ENCODE measurements around the gene USP46. TPM values are rescaled to one million over a fixed set of nuclear protein-coding genes. Genes with fewer than 3 reads are reported as not detected.

USP46 gene
- total RNA-seq, 3 donors from 2014 or later (not counting 1 experiment from before 2014, with no cell fraction given) = 7.8 to 11.7 (median 10.3) TPM

- Mint-ChIP-seq H3K27me3 (ENCODE audit: low read depth in 2 of 2) (no peaks in the 10 kb centered on the region), H3K4me3 (no peak overlapping the region), H3K9me3 (no peaks in the 10 kb centered on the region), H3K36me3 (no peaks in the 10 kb centered on the region), H3K27ac (no peak overlapping the region), H3K4me1 (peaks cover 0 to 5% of the 10 kb centered on the region in 2 donors)
- H3K27ac ChIP-seq (ENCODE audit: low read length) = no peak overlapping the region
- no peaks in the 10 kb centered on the region for H3K9me3 ChIP-seq (ENCODE audit: control insufficient read depth, insufficient read depth, low read length)
- no peaks in the 10 kb centered on the region for H3K27me3 ChIP-seq (ENCODE audit: control insufficient read depth, insufficient read depth, low read length)
- DNase-seq (no peak), ATAC-seq (no peak)
- H3K4me3 ChIP-seq (ENCODE audit: low read length) = no peak overlapping the region
- H3K4me1 ChIP-seq (ENCODE audit: control insufficient read depth, insufficient read depth, low read length) = no peaks in the 10 kb centered on the region
- TF ChIP-seq, protein P1, sequence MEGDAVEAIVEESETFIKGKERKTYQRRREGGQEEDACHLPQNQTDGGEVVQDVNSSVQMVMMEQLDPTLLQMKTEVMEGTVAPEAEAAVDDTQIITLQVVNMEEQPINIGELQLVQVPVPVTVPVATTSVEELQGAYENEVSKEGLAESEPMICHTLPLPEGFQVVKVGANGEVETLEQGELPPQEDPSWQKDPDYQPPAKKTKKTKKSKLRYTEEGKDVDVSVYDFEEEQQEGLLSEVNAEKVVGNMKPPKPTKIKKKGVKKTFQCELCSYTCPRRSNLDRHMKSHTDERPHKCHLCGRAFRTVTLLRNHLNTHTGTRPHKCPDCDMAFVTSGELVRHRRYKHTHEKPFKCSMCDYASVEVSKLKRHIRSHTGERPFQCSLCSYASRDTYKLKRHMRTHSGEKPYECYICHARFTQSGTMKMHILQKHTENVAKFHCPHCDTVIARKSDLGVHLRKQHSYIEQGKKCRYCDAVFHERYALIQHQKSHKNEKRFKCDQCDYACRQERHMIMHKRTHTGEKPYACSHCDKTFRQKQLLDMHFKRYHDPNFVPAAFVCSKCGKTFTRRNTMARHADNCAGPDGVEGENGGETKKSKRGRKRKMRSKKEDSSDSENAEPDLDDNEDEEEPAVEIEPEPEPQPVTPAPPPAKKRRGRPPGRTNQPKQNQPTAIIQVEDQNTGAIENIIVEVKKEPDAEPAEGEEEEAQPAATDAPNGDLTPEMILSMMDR (IDR thresholded peaks at IDR 0.05) = no peak
- 95% methylated on average over 7 of the region's 7 CpGs for WGBS (ENCODE audit: insufficient coverage)
- intact Hi-C loops (cut with micrococcal nuclease) = no loop called here
- H3K36me3 ChIP-seq (ENCODE audit: control insufficient read depth, insufficient read depth, low read length) = peaks cover 4% of the 10 kb centered on the region
These were observed 31.2 kb downstream of the USP46 start for GRCh38 chr4:52627876-52628275.

GRCh38 chr4:52625216-52625615 lies 33.9 kb downstream of the USP46 start:
- Histone ChIP-seq H3K4me1 (ENCODE audit: control insufficient read depth, insufficient read depth, low read length) (no peaks in the 10 kb centered on the region), H3K36me3 (ENCODE audit: control insufficient read depth, insufficient read depth, low read length) (peaks cover 4% of the 10 kb centered on the region), H3K27ac (ENCODE audit: low read length) (no peak overlapping the region), H3K27me3 (ENCODE audit: control insufficient read depth, insufficient read depth, low read length) (no peaks in the 10 kb centered on the region), H3K9me3 (ENCODE audit: control insufficient read depth, insufficient read depth, low read length) (no peaks in the 10 kb centered on the region), H3K4me3 (ENCODE audit: low read length) (no peak overlapping the region)
- ATAC-seq (no peak), DNase-seq (no peak)
- Mint-ChIP-seq H3K4me1 (peaks cover 0 to 4% of the 10 kb centered on the region in 2 donors), H3K4me3 (no peak overlapping the region), H3K9me3 (no peaks in the 10 kb centered on the region), H3K36me3 (no peaks in the 10 kb centered on the region), H3K27ac (no peak overlapping the region), H3K27me3 (ENCODE audit: low read depth in 2 of 2) (no peaks in the 10 kb centered on the region)
- 81% methylated on average over 1 of the region's 1 CpG for WGBS (ENCODE audit: insufficient coverage)
- intact Hi-C loops (cut with micrococcal nuclease) = no loop called here
- TF ChIP-seq, protein P1 (IDR thresholded peaks at IDR 0.05) = no peak

DNA sequence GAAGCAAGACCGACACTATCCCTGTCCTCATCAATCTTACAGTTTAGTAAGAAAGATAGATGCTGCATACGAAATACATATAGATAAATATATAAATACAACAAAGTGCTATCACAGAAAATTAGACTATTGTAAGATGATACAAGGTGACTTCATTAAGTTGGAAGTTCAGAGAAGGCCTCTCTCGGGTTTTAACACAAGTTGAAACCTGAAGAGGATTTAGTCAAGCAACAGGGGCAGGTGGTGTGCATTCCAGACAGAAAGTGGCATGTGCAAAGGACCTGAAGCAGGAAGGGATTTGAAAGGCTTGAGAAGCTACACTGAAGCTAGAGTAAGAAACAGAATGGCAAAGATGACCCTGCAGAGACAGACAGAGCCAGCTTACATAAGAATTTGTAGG lies 36.5 kb downstream of the USP46 start:
- no peak for ATAC-seq
- intact Hi-C loops (cut with micrococcal nuclease) = no loop called here
- Mint-ChIP-seq H3K4me1 (peaks cover 15 to 17% of the 10 kb centered on the region in 2 donors), H3K9me3 (no peaks in the 10 kb centered on the region), H3K27me3 (ENCODE audit: low read depth in 2 of 2) (no peaks in the 10 kb centered on the region), H3K27ac (no peak overlapping the region), H3K36me3 (no peaks in the 10 kb centered on the region), H3K4me3 (no peak overlapping the region)
- TF ChIP-seq, protein P1 (IDR thresholded peaks at IDR 0.05) = no peak
- H3K27me3 ChIP-seq (ENCODE audit: control insufficient read depth, insufficient read depth, low read length) = no peaks in the 10 kb centered on the region
- peaks cover 4% of the 10 kb centered on the region for H3K36me3 ChIP-seq (ENCODE audit: control insufficient read depth, insufficient read depth, low read length)
- no peaks in the 10 kb centered on the region for H3K9me3 ChIP-seq (ENCODE audit: control insufficient read depth, insufficient read depth, low read length)
- DNase-seq = no peak
- peaks cover 4% of the 10 kb centered on the region for H3K4me1 ChIP-seq (ENCODE audit: control insufficient read depth, insufficient read depth, low read length)
- WGBS (ENCODE audit: insufficient coverage) = 94% methylated on average over 1 of the region's 3 CpGs
- H3K4me3 ChIP-seq (ENCODE audit: low read length) = no peak overlapping the region
- no peak overlapping the region for H3K27ac ChIP-seq (ENCODE audit: low read length)

DNA sequence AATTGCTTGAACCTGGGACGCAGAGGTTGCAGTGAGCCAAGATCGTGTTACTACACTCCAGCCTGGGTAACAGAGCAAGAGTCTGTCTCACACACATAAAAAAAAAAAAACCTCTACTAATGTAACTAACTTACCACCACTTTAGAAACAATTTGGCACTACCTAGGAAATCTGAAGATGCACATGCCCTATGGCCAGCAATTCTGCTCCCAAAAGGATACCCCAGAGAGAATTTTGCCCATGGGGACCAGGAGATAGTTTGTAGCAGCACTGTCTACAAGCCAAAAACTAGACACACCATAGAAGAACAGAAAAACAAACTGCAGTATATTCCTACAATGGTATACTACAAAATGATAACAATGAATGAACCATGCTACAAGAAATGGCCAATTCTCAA lies 37.5 kb downstream of the USP46 start:
- Mint-ChIP-seq H3K27me3 (ENCODE audit: low read depth in 2 of 2) (no peaks in the 10 kb centered on the region), H3K4me3 (no peak overlapping the region), H3K36me3 (no peaks in the 10 kb centered on the region), H3K9me3 (no peaks in the 10 kb centered on the region), H3K27ac (no peak overlapping the region), H3K4me1 (peaks cover 19 to 23% of the 10 kb centered on the region in 2 donors)
- H3K27me3 ChIP-seq (ENCODE audit: control insufficient read depth, insufficient read depth, low read length) = no peaks in the 10 kb centered on the region
- intact Hi-C loops (cut with micrococcal nuclease) = no loop called here
- peaks cover 4% of the 10 kb centered on the region for H3K4me1 ChIP-seq (ENCODE audit: control insufficient read depth, insufficient read depth, low read length)
- no peaks in the 10 kb centered on the region for H3K9me3 ChIP-seq (ENCODE audit: control insufficient read depth, insufficient read depth, low read length)
- DNase-seq = no peak
- no peak for ATAC-seq
- H3K4me3 ChIP-seq (ENCODE audit: low read length) = no peak overlapping the region
- 96% methylated on average over 2 of the region's 2 CpGs for WGBS (ENCODE audit: insufficient coverage)
- H3K27ac ChIP-seq (ENCODE audit: low read length) = no peak overlapping the region
- H3K36me3 ChIP-seq (ENCODE audit: control insufficient read depth, insufficient read depth, low read length) = peaks cover 4% of the 10 kb centered on the region
- TF ChIP-seq, protein P1 (IDR thresholded peaks at IDR 0.05) = no peak

Measured in natural killer cell (primary cell).